Measurements from ENCODE around the gene ANTXR1.

DNA sequence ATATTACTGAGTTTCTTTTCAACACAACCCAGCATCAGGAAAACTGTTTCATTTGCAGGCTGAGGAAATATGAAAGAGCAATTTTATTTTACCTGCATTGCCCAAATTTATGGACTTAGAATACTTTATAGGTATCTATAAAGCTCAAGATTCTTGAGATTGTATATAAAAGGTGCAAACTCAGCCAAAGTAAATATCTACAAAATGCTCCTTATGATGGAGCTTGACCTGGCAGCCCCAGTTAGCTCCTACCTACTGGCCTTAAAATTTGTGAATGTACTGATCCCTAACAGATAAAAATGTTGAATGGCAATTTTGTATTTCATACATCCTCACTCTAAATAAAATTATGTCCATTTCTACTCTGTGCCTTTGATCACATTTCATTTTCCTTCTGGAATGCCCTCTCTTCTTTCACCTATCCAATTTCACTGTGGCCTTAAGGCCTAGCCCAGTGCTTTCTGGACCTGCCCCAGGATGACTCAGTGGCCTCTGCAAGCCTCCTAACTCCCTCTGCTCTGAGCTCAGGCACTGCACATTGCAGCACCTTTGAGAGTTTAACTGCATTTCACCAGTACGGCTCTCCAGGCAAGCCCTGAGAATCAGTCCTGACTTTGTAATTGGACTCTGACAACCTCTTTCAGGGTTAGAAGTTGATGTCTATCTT, 125.9 kb downstream of the ANTXR1 start:
- TF ChIP-seq, protein P1, sequence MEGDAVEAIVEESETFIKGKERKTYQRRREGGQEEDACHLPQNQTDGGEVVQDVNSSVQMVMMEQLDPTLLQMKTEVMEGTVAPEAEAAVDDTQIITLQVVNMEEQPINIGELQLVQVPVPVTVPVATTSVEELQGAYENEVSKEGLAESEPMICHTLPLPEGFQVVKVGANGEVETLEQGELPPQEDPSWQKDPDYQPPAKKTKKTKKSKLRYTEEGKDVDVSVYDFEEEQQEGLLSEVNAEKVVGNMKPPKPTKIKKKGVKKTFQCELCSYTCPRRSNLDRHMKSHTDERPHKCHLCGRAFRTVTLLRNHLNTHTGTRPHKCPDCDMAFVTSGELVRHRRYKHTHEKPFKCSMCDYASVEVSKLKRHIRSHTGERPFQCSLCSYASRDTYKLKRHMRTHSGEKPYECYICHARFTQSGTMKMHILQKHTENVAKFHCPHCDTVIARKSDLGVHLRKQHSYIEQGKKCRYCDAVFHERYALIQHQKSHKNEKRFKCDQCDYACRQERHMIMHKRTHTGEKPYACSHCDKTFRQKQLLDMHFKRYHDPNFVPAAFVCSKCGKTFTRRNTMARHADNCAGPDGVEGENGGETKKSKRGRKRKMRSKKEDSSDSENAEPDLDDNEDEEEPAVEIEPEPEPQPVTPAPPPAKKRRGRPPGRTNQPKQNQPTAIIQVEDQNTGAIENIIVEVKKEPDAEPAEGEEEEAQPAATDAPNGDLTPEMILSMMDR (IDR thresholded peaks at IDR 0.05; ENCODE audit: poor library complexity), result no peak
- TF ChIP-seq EZH2 (IDR thresholded peaks at IDR 0.05; ENCODE audit: borderline replicate concordance), result no peak

Measured in hepatocyte (in vitro differentiated cells).